Measurements from ENCODE around the gene SNTG2.

SNTG2 gene

GRCh38 chr2:1283020-1283801, 332.6 kb downstream of the SNTG2 start:
- DNase-seq (ENCODE audit: low spot score) = no peak

- no peak for DNase-seq (ENCODE audit: low spot score)
Measured at GRCh38 chr2:1283871-1284270, 333.2 kb downstream of the SNTG2 start.

DNA sequence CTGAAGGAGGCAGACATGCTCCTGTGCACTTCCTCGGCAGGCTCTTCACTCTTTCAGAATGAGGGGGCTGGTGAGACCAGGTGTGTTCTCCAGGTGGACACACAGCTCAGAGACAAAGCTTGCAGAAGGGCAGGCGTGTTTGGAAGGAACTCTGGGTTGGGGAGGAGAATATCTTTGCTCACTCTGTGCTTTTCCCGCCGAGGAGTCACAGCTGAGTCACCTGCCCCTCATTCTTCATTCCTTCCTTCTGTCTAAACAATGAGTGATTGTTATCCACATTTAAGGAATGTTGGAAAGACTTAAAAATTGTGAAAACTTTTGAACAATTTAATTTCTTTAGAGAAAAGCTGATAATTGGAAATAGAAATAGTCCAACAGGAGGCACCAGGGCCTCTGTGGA, 336.3 kb downstream of the SNTG2 start:
- DNase-seq (ENCODE audit: low spot score) = no peak

DNA sequence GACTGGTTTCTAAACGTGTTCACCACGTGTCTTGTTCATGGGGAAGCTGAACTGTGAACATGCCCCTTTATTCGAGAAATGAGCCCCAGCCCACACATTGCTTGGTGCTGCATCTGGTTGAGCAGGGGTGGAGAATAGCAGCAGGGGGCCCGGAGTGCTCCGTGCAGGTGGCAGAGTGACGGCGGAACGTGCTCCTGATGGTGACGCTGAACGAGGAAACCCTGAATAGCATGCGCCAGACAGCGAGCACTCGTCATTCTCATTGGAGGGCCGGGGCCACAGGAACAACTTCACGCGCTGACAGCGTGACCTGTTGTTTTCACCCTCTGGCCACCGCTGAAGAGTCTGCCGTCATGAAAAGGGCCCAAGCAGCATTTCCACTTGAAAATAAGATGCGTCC, 336.8 kb downstream of the SNTG2 start:
- no peak for DNase-seq (ENCODE audit: low spot score)

- DNase-seq (ENCODE audit: low spot score) = no peak
Measured at GRCh38 chr2:1294900-1295299, 344.3 kb downstream of the SNTG2 start.

- no peak for DNase-seq (ENCODE audit: low spot score)
Measured at GRCh38 chr2:1295740-1296139, 345.1 kb downstream of the SNTG2 start.

DNA sequence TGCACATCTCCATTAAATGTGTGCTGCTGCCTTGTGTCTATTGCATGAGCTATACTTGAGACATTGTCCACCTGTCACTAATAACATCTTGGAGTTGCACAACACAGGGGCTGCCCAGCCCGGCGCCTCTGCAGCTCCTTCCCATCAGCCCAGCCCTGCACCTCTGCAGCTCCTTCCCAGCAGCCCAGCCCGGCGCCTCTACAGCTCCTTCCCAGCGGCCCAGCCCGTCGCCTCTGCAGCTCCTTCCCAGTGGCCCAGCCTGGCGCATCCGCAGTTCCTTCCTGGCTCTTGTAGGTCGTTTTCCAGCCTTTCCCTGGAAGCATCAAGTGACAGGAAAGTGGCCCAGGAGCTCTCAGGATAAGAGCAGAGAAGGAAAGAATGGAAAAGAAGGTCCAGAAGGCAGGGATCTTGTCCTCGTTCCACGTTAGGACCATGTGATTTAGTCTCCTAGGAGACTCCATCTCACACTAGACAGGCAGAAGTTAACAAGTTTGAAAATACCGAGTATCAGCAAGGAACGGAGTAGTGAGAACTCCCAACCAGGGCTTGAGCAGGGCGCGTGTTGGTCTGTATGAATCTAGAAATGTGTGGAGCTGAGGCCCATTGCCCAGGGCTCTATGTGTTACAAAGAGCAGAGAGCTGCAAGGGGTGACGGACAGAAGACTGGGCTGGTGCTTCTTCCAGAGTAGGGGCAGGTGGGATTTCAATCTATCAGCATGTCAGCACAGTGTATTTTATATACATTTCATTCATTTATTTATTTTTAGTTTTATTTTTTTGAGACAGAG, 346.9 kb downstream of the SNTG2 start:
- no peak for DNase-seq (ENCODE audit: low spot score)

GRCh38 chr2:1299043-1299442, 348.4 kb downstream of the SNTG2 start:
- no peak for DNase-seq (ENCODE audit: low spot score)

- no peak for DNase-seq (ENCODE audit: low spot score)
Measured at GRCh38 chr2:1300284-1300683, 349.6 kb downstream of the SNTG2 start.

- DNase-seq (ENCODE audit: low spot score) = no peak
Measured at GRCh38 chr2:1301056-1301455, 350.4 kb downstream of the SNTG2 start.

- no peak for DNase-seq (ENCODE audit: low spot score)
Measured at GRCh38 chr2:1305342-1306013, 354.8 kb downstream of the SNTG2 start.

DNA sequence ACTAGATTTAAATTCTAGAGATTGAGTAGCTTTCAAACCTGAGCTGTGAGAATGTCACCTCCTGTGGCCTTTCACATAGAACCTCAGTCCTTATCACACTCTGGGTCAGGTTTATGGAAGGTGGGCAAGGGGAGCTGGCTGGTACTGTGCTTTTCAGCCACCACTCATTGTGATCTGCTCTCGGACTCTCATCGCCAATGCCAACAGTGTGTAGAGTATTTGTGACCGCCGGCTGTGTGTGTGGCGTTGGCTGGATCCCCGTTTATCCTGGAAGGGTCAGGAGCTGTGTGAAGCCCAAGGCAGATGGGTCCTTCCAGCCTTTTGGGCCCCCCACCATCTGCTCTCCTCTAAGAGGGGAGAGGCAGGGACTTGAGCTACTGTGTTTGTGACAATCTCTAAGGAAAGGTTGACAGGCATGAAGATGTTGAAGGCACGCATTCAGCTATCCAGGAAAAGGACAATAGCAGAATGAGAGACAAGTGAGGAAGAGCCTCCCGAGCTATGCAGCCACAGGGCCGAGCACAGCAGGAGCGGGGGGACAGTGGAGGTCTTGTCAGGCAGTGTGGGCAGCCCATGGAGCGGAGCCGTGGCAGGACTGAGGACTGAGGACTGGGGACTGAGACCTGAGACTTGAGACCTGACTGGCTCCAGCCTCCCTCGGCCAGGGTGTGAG, 355.5 kb downstream of the SNTG2 start:
- no peak for DNase-seq (ENCODE audit: low spot score)

DNA sequence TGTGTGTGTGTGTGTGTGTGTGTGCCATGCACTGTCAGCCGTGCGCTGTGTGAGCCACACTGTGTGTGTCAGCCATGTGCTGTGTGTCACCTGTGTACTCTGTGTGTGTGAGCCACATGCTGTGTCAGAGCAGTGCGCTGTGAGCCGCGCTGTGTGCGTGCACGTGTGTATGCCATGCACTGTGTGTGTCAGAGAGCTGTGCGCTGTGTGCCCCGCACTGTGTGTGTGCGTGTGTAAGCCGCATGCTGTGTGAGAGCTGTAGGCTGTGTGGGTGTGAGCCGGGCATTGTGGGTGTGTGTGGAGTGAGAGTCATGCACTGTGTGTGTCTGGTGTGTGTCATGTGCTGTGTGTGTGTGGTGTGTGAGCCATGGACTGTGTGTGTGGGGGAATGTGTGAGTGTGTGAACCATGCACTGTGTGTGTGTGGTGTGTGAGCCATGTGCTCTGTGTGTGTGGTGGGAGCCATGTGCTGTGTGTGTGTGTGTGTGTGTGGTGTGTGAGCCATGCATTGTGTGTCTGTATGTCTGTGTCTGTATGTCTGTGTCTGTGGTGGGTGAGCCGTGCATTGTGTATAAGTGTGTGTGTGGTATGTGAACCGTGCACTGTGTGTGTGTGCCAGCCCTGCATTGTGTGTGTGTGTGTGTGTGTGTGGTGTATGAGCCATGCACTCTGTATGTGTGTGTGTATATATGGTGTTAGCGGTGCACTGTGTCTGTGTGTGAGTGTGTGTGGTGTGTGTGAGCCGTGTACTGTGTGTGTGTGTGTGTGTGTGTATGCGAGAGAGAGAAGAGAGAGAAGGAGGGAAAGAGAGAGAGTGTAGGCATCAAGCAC, 356.3 kb downstream of the SNTG2 start:
- no peak for DNase-seq (ENCODE audit: low spot score)

DNA sequence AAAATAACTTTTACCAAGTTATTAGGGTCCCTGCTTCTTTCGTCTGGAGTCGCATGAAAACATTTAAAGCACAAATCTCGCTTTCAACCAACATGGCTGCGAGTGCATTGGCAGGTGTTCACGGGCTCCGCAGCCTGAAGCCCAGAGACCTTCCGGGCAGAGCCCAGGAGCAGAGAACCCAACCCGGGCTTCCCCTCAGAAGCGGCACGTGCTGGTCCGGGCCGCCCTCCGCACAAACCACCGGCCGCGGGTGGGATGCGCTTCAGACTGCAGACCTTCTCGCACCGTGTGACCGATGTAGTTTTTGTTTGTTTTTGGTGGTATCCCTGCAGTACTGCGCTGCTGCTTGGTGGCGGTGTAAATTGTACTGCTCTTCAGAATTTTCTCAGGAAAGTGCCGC, 357.0 kb downstream of the SNTG2 start:
- no peak for DNase-seq (ENCODE audit: low spot score)

GRCh38 chr2:1308678-1309077, 358.0 kb downstream of the SNTG2 start:
- no peak for DNase-seq (ENCODE audit: low spot score)

- DNase-seq (ENCODE audit: low spot score) = no peak
Measured at GRCh38 chr2:1309507-1309906, 358.9 kb downstream of the SNTG2 start.

DNA sequence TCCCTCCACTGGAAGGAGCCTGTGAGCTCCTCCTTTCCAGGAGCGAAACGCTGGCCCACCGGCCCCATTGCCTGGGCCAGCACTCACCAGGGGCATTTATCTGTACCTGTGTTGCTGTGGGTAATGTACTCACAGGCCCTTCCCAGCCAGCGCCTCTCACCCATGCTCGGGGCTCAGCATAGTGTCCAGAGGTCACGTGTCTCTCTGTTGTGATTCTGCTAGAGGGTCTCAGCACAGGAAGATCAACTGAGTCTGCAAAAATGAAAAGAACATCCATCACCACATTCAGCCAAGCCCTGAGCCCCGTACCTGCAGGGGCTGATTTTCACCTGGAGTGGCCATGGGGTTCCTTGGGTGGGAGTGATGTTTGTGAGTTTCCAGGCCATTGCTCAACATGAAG, 359.6 kb downstream of the SNTG2 start:
- DNase-seq (ENCODE audit: low spot score) = no peak

GRCh38 chr2:1310866-1311265, 360.2 kb downstream of the SNTG2 start:
- no peak for DNase-seq (ENCODE audit: low spot score)

DNA sequence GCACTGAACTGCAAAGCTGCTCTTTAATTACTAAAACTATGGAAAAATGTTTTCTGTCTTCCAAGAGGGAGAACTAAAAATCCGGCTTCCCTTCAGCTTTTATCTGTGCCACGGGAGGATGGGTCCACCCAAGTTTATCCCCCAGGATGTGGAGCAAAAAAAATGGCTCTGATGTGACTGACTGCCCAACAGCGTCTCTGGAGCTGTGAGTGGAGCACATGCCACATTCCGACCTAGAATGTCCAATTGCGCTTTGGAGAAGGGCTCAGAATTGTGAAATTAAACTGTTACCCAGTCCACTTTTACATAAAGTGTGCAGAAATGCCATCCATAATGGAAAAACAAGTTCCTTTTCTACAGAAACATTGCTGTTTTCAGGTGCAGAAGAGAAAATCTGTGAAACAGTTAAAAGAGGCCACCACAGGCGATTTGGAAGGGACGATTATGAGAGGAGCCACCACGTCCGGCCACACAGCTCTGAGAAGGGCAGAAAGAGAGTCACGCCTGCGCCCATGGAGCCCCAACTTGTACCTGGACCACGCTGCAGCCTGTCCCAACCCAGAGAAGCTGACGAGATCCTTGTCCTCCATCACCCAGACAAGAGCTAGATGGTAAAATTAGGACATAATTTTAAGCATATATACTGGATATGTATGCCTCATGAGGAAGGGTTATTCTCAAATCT, 362.7 kb downstream of the SNTG2 start:
- no peak for DNase-seq (ENCODE audit: low spot score)

- DNase-seq (ENCODE audit: low spot score) = no peak
Measured at GRCh38 chr2:1314254-1314653, 363.6 kb downstream of the SNTG2 start.

Measured in hematopoietic multipotent progenitor cell treated with erythropoietin and hydrocortisone succinate and interleukin-3 and kit ligand, for 15 days (in vitro differentiated cells).